Osteocyte (in vitro differentiated cells): ENCODE results near the gene GLOD5. TPM values are rescaled to one million over a fixed set of nuclear protein-coding genes. Genes with fewer than 3 reads are reported as not detected.
A peak's percentile ranks its signal among the peaks of the same experiment; 100 is the strongest.

ENCODE experiments used
- DNase-seq: peaks from one replicate; pipeline ENCODE4 v3.0.0; 2021; ENCODE audit warnings: mixed read lengths; ENCODE audit not compliant: unreplicated experiment; ENCODE audit errors: extremely low spot score
- H3K27ac Mint-ChIP-seq: one replicate; pipeline ENCODE4 v1.8.0; 2021; ENCODE audit warnings: mild to moderate bottlenecking, mixed read lengths; ENCODE audit not compliant: unreplicated experiment
- H3K27me3 Mint-ChIP-seq: one replicate; pipeline ENCODE4 v1.8.0; 2021; ENCODE audit warnings: mixed read lengths; ENCODE audit not compliant: unreplicated experiment
- H3K36me3 Mint-ChIP-seq: one replicate; pipeline ENCODE4 v1.8.0; 2021; ENCODE audit warnings: mixed read lengths; ENCODE audit not compliant: unreplicated experiment
- H3K4me1 Mint-ChIP-seq: one replicate; pipeline ENCODE4 v1.8.0; 2021; ENCODE audit warnings: mixed read lengths; ENCODE audit not compliant: unreplicated experiment
- H3K4me3 Mint-ChIP-seq: one replicate; pipeline ENCODE4 v1.8.0; 2021; ENCODE audit warnings: mild to moderate bottlenecking, moderate library complexity, mixed read lengths; ENCODE audit not compliant: unreplicated experiment
- H3K9me3 Mint-ChIP-seq: one replicate; pipeline ENCODE4 v1.8.0; 2021; ENCODE audit warnings: mixed read lengths; ENCODE audit not compliant: unreplicated experiment
- long read RNA-seq: library from polyadenylated mRNA; unstranded; transcript quantifications from one replicate; pipeline ENCODE4 v2.0.0, GENCODE V29; 2021
- total RNA-seq: library from RNA; stranded (reverse); gene quantifications from 2 replicates; pipeline ENCODE4 v1.2.1, GENCODE V29; 2021
- TF ChIP-seq, protein P1 (sequence below): fragments of 200-600 bp; sonication (generic); IDR thresholded peaks from 2 replicates; pipeline ENCODE4 v1.5.0; 2021; ENCODE audit warnings: antibody characterized with exemption, mild to moderate bottlenecking, moderate library complexity

GLOD5 gene
- not detected in 2 replicates for total RNA-seq
- long read RNA-seq = 0 reads

DNA sequence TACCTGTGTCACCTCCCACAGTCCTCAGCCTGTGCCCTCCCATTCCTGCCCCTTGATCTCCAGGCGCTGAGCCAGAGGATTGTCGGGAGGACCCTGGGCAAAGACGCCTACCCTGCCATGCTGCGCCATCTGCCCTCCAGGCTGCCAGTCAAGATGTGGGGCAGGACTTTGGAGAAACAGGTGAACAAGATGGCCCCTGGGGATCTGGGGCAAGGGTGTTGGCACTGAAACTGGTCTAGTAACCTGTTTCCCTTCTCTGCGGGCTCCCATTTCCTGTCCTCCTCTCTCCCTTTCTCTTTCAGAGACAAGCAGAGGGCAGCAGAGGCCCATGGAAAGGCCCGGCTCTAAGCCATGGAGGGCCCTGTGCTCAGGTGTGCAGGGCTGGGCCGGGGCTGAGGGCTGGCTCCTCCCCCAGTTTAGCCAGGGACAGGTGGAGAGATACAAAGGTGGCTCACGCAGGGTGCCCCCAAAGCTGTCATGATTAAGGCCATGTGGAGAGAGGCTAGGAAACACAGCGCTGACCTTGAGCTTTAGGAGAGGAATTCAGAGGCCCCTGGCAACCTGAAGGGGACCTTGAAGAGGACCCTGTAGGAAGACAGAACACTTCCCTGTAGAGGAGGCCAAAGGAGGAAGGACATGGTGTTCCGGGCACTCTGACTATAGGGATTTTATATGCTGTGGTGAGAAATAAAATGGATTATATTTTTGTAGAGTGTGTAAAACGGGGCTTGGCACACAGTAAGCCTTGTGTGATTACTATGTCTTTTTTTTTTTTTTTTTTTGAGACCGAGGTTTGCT lies at the start of gene GLOD5:
Gene GLOD5, plus strand, starts transcription at position 74 of the 798 bp plus-strand sequence. Its CDS starts 44 bp downstream, at position 118.
- H3K27me3 Mint-ChIP-seq = peaks cover 10% of the 10 kb centered on the region
- H3K36me3 Mint-ChIP-seq = no peaks in the 10 kb centered on the region
- TF ChIP-seq, protein P1, sequence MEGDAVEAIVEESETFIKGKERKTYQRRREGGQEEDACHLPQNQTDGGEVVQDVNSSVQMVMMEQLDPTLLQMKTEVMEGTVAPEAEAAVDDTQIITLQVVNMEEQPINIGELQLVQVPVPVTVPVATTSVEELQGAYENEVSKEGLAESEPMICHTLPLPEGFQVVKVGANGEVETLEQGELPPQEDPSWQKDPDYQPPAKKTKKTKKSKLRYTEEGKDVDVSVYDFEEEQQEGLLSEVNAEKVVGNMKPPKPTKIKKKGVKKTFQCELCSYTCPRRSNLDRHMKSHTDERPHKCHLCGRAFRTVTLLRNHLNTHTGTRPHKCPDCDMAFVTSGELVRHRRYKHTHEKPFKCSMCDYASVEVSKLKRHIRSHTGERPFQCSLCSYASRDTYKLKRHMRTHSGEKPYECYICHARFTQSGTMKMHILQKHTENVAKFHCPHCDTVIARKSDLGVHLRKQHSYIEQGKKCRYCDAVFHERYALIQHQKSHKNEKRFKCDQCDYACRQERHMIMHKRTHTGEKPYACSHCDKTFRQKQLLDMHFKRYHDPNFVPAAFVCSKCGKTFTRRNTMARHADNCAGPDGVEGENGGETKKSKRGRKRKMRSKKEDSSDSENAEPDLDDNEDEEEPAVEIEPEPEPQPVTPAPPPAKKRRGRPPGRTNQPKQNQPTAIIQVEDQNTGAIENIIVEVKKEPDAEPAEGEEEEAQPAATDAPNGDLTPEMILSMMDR = peak; percentile 39
- H3K4me3 Mint-ChIP-seq = no peak within 1 kb of the TSS
- DNase-seq = no peak
- no peaks in the 10 kb centered on the region for H3K4me1 Mint-ChIP-seq
- peaks cover 9% of the 10 kb centered on the region for H3K9me3 Mint-ChIP-seq
- no peak within 1 kb of the TSS for H3K27ac Mint-ChIP-seq

DNA sequence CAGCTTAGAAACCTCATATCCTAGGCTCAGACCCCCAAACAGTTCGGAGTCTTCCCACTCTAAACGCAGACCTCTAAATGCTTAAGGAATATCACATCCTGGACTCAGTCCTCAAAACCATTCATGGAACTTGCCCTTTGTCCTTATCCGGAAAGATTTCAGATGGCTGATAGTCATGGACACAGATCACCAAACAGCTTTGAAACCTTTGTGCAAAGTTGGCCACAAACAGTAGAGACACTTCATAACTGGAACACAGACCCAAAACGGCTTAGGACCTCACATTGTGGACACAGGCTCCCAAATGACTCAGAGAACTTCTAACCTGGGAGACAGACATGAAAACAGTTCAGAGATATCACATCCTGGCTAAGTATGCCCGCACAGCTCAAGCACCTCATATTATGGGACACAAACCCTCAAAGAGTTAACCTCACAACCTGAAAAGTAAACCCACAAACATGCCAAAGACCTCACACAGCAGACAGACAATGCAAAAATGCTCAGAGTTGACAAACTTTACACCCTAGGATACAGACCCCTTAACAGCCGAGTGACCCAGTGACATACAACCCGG lies 49.5 kb upstream of the GLOD5 start:
- H3K27me3 Mint-ChIP-seq = no peaks in the 10 kb centered on the region
- H3K36me3 Mint-ChIP-seq = no peaks in the 10 kb centered on the region
- no peak for DNase-seq
- TF ChIP-seq, protein P1 = no peak
- peaks cover 4% of the 10 kb centered on the region for H3K9me3 Mint-ChIP-seq
- H3K4me1 Mint-ChIP-seq = peaks cover 12% of the 10 kb centered on the region
- H3K4me3 Mint-ChIP-seq = no peak overlapping the region
- no peak overlapping the region for H3K27ac Mint-ChIP-seq

DNA sequence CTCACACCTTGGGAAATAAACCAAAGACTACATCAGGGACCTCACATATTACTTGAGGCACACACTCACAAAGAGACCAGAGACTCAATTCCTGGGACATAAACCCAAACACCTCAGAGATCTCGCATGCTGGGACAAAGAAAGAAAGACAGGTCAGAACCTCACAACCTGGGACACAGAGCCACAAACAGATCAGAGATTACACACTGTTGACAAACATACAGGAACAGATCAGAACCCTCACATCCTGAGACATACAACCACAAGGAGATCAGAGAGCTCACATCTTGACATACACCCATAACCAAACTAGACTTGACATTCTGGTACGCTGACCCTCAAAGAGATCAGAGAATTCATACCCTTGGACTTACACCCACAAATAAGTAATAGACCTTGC lies 47.7 kb upstream of the GLOD5 start:
- no peak overlapping the region for H3K4me3 Mint-ChIP-seq
- no peaks in the 10 kb centered on the region for H3K36me3 Mint-ChIP-seq
- peaks cover 4% of the 10 kb centered on the region for H3K9me3 Mint-ChIP-seq
- H3K4me1 Mint-ChIP-seq = peaks cover 12% of the 10 kb centered on the region
- no peaks in the 10 kb centered on the region for H3K27me3 Mint-ChIP-seq
- TF ChIP-seq, protein P1 = no peak
- DNase-seq = no peak
- H3K27ac Mint-ChIP-seq = no peak overlapping the region

DNA sequence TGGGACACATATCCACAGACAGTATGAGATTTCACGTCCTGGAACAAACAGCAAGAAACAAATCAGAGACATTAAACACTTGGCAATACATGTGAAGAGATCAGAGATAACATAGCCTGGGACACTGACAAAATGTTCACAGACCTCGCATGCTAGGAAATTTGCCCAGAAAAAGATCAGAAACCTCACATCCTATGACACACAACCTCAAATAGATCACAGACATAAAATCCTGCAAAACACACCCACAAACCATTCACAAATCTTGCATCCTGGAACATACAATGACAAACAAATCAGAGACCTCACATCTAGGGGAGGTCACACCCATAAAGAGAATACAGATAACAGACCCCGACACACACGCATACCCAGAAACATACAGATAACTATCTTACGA lies 47.0 kb upstream of the GLOD5 start:
- TF ChIP-seq, protein P1 = no peak
- no peak for DNase-seq
- Mint-ChIP-seq H3K27ac (no peak overlapping the region), H3K4me1 (peaks cover 12% of the 10 kb centered on the region), H3K4me3 (no peak overlapping the region), H3K9me3 (peaks cover 4% of the 10 kb centered on the region), H3K27me3 (no peaks in the 10 kb centered on the region), H3K36me3 (no peaks in the 10 kb centered on the region)

DNA sequence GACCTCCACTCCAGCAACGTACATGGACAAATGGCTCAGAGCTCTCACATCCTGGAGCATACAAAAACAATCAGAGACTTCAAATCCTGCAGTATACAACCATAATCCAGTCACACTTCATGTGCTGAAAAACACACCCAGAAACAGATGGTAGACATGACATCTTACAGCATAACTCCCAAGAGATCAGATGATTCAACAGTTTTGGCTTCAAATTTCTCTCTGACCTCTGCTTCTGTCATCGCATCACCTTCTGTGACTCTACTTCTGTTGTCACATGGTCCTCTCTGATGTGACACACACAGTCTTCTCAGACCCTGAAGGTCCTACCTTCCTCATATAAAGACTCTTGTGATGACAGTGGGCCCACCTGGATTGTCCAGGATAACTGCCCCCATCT lies 46.5 kb upstream of the GLOD5 start:
- TF ChIP-seq, protein P1 = no peak
- H3K27me3 Mint-ChIP-seq = no peaks in the 10 kb centered on the region
- DNase-seq = no peak
- H3K27ac Mint-ChIP-seq = no peak overlapping the region
- H3K4me1 Mint-ChIP-seq = peaks cover 12% of the 10 kb centered on the region
- peaks cover 4% of the 10 kb centered on the region for H3K9me3 Mint-ChIP-seq
- no peak overlapping the region for H3K4me3 Mint-ChIP-seq
- H3K36me3 Mint-ChIP-seq = no peaks in the 10 kb centered on the region
